Testis (tissue), 2 donors: ENCODE results near the gene FAM3C.

ENCODE experiments used
- CTCF ChIP-seq, 3 experiments: fragments of 450-650 bp in 2 of 3; fragments of 200-600 bp in 1 of 3; sonication (generic) in 1 of 3; IDR thresholded peaks; one replicate each; pipeline ENCODE4 v1.5.1; 2016 to 2019; ENCODE audit warnings: antibody characterized with exemption in 3 of 3, mild to moderate bottlenecking in 2 of 3, moderate library complexity in 1 of 3
- POLR2A ChIP-seq: fragments of 450-650 bp; IDR thresholded peaks from one replicate; pipeline ENCODE4 v1.6.1; 2017; ENCODE audit warnings: antibody characterized with exemption, mild to moderate bottlenecking, moderate library complexity

- TF ChIP-seq CTCF (IDR thresholded peaks at IDR 0.05) (no peak), POLR2A (no peak)
These were observed 82.1 kb downstream of the FAM3C start for GRCh38 chr7:121313793-121314676.
